GM12891 (cell line): ENCODE results near the gene PTAFR.

Experiments used
- PAX5 ChIP-seq: IDR thresholded peaks from 2 replicates; pipeline ENCODE4 v1.6.1; 2011; ENCODE audit warnings: low read length, moderate library complexity, mild to moderate bottlenecking; ENCODE audit not compliant: insufficient read depth, severe bottlenecking
- POLR2A ChIP-seq: IDR thresholded peaks from 2 replicates; pipeline ENCODE4 v1.6.1; 2011; ENCODE audit warnings: low read depth, low read length, control low read depth
- POLR2AphosphoS5 ChIP-seq: IDR thresholded peaks from 2 replicates; pipeline ENCODE4 v1.6.1; 2011; ENCODE audit warnings: low read depth, low read length, control low read depth
- SPI1 ChIP-seq: IDR thresholded peaks from 2 replicates; pipeline ENCODE4 v1.6.1; 2011; ENCODE audit warnings: low read depth, low read length, control low read depth
- TAF1 ChIP-seq: IDR thresholded peaks from 2 replicates; pipeline ENCODE4 v1.6.1; 2011; ENCODE audit warnings: low read depth, low read length, control low read depth

DNA sequence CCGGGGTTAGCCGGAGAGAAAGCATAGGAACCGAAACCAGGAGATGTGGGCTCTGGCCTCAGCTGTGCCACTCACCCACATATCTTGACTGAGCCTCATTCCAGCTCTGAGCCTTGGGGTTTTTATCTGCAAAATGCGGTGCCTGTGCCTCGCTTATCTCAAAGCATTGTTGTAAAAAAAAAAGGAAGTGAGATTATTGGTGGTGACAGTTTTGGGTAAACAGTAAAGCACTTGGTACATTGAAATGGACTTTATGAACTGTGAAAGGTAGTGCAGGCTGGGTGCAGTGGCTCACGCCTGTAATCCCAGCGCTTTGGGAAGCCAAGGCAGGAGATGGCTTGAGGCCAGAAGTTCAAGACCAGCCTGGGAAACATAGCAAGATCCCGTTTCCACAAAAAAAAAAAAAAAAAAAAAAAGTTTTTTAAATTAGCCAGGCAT, 3.8 kb downstream of the PTAFR start:
- TF ChIP-seq POLR2A (no peak), TAF1 (no peak), POLR2AphosphoS5 (no peak), SPI1 (peak; percentile 99), PAX5 (peak; percentile 1)
